DMS53 (cell line): ENCODE data around the gene FAT1.
A peak's percentile ranks its signal among the peaks of the same experiment; 100 is the strongest.

Experiments used
- DNase-seq: peaks from one replicate; lab custom pipeline; 2025; lab: John Stamatoyannopoulos, UW

FAT1 gene

GRCh38 chr4:186755550-186756519, 32.2 kb upstream of the FAT1 start:
- no peak for DNase-seq

GRCh38 chr4:186754976-186755375, 31.3 kb upstream of the FAT1 start:
- DNase-seq, result no peak

- DNase-seq, result no peak
Observed at GRCh38 chr4:186752325-186752724, 28.7 kb upstream of the FAT1 start.

GRCh38 chr4:186749611-186750281, 26.1 kb upstream of the FAT1 start:
- peak; percentile 12 for DNase-seq

- no peak for DNase-seq
Observed at GRCh38 chr4:186746581-186746980, 22.9 kb upstream of the FAT1 start.

- DNase-seq, result no peak
Observed at GRCh38 chr4:186743261-186743660, 19.6 kb upstream of the FAT1 start.

GRCh38 chr4:186740822-186741221, 17.2 kb upstream of the FAT1 start:
- no peak for DNase-seq

- DNase-seq, result no peak
Observed at GRCh38 chr4:186739802-186740434, 16.3 kb upstream of the FAT1 start.

GRCh38 chr4:186739317-186739716, 15.7 kb upstream of the FAT1 start:
- DNase-seq, result no peak

GRCh38 chr4:186738421-186738820, 14.8 kb upstream of the FAT1 start:
- DNase-seq, result no peak

GRCh38 chr4:186737427-186737826, 13.8 kb upstream of the FAT1 start:
- DNase-seq, result no peak

GRCh38 chr4:186736466-186736865, 12.8 kb upstream of the FAT1 start:
- DNase-seq, result no peak

GRCh38 chr4:186734251-186734650, 10.6 kb upstream of the FAT1 start:
- no peak for DNase-seq

- DNase-seq, result no peak
Observed at GRCh38 chr4:186733778-186734177, 10.1 kb upstream of the FAT1 start.

GRCh38 chr4:186730621-186731020, 7.0 kb upstream of the FAT1 start:
- no peak for DNase-seq

GRCh38 chr4:186729856-186730255, 6.2 kb upstream of the FAT1 start:
- DNase-seq, result no peak

- DNase-seq, result no peak
Observed at GRCh38 chr4:186728631-186729271, 5.1 kb upstream of the FAT1 start.

GRCh38 chr4:186727977-186728519, 4.4 kb upstream of the FAT1 start:
- DNase-seq, result no peak

GRCh38 chr4:186727169-186727976, 3.7 kb upstream of the FAT1 start:
- no peak for DNase-seq

GRCh38 chr4:186726426-186727168, 2.9 kb upstream of the FAT1 start:
- DNase-seq, result peak; percentile 72
